GM18511 (cell line): ENCODE measurements around the gene IQCF6.
"Not testable (repeated sequence)": the region's sequence is repeated elsewhere in the genome, so short reads cannot be mapped to it uniquely, and the experiment has no call there.

Experiments used
- ATAC-seq: cut with Tn5 transposase; IDR thresholded peaks from one replicate; pipeline ENCODE4 v1.9.1; 2021; ENCODE audit warnings: mild to moderate bottlenecking, moderate library complexity; ENCODE audit not compliant: unreplicated experiment

The IQCF6 gene

DNA sequence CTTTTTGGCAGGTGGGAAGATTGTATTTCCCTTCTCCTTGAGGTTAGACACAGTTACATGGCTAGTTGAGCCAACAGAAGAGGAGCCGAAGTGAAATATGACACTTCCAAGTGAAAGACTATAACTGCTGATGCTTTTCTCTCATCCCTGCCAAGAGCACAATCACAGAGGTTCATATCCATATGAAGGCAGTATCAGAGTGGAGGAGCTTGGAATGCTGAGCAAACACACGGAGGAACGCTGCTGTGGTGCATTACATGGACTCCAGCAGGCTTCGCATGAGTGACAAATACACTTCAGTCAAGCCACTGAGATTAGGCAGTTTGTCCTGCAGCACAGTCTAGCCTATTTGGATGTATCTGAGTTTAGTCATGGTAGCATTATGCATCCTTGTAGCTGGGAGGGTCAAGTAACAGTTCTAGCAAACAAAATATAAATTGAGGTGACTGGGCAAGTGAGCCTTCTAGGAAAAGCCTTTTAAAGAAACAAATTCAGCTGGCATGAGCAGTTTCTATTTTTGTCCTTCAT lies 5.4 kb downstream of the IQCF6 start:
- no peak for ATAC-seq

DNA sequence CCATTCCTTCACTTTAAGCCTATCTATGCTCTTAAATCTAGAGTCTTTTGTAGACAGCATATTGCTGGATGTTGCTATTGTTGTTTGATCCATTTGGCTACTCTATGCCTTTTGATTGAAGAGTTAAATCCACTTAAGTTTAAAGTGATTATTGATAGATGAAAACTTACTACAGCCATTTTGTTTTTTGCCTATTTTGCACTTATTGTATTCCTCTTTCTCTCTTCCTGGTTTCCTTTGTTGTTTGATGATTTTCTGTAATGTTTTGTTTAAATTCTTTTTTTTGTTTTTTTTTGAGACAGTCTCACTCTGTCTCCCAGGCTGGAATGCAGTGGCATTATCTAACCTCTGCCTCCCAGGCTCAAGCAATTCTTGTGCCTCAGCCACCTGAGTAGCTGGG lies 19.8 kb downstream of the IQCF6 start:
- ATAC-seq = no peak

GRCh38 chr3:51753763-51754750 lies 25.0 kb downstream of the IQCF6 start:
- ATAC-seq = not testable (repeated sequence)

DNA sequence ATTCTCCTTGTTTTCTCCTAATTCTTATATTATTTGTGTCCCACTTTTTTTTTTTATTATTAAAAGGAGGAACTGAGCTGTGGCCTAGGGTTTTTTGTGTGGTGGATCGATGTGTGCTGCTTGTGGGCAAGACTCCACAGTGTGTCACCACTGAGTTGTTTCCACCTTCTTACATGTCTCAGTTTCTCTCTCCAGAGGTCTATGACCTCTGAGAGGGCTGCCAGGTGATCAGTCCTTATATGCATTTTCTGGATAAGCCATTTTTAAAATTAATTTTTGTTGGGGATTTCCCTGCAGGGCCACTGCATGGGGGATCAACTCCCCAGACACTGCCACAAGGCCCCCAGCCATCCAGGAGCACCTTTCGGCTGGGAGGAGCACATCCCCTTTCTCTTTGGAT lies 27.8 kb downstream of the IQCF6 start:
- ATAC-seq = no peak

DNA sequence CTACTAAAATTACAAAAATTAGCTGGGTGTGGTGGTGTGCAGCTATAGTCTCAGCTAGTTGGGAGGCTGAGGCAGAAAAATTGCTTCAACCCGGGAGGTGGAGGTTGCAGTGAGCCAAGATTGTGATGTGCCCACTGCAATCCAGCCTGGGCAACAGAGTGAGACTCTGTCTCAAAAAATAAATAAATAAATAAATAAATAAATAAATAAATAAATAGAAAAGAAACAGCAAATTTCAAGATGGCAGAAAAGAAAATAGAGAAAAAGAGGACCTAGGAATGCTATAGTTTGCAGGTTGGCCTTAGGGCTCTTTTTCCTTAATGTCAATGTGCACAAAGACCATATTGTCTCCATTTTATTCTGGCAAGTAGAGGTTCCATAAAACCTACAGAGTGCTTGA lies 28.2 kb downstream of the IQCF6 start:
- ATAC-seq = no peak

- ATAC-seq = no peak
These were observed 30.7 kb downstream of the IQCF6 start for GRCh38 chr3:51748327-51748726.

DNA sequence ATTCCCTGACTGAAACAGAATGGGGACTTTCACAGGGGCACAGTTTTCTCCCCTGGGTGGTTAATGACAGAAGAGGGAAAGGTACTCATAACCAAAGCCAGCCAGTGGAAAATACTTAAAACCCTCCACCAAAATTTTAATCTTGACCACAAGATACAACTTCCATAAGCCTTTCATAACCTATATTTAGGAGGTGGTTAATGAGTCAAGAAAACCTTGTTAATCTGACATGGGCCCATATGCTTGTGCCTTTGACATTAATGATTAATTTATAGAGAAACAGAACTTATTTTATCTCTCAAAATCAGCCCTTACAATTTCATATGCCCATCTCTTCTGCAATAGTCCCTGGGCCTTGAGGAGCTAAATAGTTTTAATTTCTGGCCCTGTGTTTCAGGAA lies 31.2 kb downstream of the IQCF6 start:
- no peak for ATAC-seq

GRCh38 chr3:51742978-51743377 lies 36.1 kb downstream of the IQCF6 start:
- not testable (repeated sequence) for ATAC-seq

DNA sequence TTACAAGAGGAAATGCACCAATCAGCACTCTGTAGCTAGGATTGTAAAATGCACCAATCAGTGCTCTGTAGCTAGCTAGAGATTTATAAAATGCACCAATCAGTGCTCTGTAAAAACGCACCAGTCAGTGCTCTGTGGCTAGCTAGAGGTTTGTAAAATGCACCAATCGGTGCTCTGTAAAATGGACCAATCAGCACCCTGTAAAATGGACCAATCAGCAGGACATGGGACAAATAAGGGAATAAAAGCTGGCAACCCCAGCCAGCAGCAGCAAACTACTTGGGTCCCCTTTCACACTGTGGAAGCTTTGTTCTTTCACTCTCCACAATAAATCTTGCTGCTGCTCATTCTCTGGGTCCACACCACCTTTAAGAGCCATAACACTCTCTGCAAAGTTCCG lies 36.7 kb downstream of the IQCF6 start:
- ATAC-seq = not testable (repeated sequence)

DNA sequence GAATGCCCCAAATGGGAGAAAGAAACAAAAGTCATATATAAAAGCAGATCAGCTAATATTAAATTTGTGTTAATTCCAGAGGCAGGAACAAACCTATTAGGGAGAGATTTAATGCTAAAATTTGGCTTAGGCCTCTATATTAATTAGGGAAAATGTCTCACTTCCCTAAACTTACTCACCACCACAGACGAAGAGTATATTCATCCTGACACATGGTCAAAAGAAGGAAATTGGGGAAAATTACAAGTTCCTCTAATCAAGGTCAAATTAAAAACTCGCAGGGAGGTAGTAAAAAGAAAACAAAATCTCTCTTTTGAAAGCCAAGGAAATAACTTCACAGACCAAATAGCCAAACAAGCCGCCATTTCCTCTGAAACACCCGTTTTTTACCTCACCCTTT lies 39.9 kb downstream of the IQCF6 start:
- ATAC-seq = no peak

GRCh38 chr3:51735950-51736349 lies 43.1 kb downstream of the IQCF6 start:
- no peak for ATAC-seq

DNA sequence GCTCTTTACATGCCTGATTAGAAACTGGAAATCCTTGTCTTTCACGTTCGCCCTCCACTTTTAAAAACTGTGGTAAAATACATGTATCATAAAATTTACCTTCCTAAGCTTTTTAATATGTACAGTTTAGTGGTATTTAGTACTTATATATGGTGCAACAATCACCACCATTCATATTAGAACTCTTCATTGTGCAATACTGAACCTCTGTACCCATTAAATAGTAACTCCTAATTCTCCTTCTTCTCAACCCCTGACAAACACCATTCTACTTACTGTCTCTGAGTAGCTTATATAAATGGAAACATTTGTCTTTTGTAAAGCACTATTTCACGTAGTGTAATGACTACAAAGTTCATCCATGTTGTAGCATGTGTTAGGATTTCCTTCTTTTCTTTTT lies 44.0 kb downstream of the IQCF6 start:
- no peak for ATAC-seq

- ATAC-seq = no peak
These were observed 44.5 kb downstream of the IQCF6 start for GRCh38 chr3:51734572-51734907.

DNA sequence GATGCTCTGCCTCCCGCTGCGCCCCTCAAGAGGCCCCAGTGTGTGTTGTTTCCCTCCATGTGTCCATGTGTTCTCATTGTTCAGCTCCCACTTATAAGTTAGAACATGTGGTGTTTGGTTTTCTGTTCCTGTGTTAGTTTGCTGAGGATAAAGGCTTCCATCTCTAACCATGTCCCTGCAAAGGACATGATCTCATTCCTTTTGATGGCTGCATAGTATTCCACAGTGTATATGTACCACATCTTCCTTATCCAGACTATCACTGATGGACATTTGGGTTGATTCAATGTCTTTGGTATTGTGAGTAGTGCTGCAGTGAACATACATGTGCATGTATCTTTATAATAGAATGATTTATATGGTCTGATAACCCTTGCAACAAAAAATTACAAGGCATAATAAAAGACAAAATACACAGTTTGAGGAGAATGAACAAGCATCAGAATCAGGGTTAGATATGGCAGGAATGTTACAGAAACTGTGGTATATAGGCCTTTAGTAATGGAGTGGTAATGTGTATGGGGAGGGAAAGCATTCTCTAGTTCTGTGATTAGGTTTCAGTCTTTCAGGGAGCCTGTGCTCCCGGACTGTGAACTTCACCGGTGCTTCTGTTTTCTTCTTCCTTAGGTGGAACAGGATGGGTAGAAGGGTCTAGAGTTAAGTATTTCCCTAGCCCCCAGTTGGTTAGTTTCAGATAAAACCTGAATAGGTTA lies 45.0 kb downstream of the IQCF6 start:
- ATAC-seq = no peak

DNA sequence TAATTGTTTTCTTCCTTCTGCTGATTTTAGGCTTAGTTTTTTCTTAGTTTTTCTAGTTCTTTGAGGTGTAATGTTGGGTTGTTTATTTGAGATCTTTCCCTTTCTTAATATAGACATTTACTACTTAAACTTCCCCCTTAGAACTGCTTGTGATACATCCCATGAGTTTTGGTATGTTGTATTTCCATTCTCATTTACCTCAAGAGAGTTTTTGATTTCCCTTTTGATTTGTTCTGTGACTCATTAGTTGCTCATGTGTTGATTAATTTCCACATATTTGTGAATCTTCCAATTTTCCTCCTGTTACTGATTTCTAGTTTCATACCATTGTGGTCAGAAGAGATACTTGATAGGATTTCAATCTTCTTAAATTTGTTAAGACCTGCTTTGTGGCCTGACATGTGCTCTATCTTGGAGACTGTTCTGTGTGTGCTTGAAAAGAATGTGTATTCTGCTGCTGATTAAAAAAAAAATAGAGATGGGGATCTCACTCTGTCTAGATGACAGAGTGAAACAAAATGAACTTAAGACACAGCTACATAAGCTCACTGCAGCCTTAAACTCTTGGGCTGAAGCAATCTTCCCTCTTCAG lies 49.9 kb downstream of the IQCF6 start:
- ATAC-seq = no peak
